SK-N-SH (cell line): ENCODE results near the gene SYNDIG1L. TPM values are rescaled to one million over a fixed set of nuclear protein-coding genes. Genes with fewer than 3 reads are reported as not detected.

ENCODE experiments used
- CTCF ChIA-PET: fragments of 300-600, 350-600 bp; formaldehyde crosslinking; extraction: SDS; loops from one replicate; lab custom pipeline; 2021; lab: Yijun Ruan, JAX
- POLR2A ChIA-PET: fragments of 350-600 bp; sonication (Branson Sonifier 250); formaldehyde crosslinking; extraction: SDS; loops from one replicate; lab custom pipeline; 2020; ENCODE audit warnings: antibody characterized with exemption, inconsistent platforms; lab: Yijun Ruan, JAX
- DNase-seq: peaks from one replicate; pipeline ENCODE4 v3.0.0; 2012
- H2AFZ ChIP-seq: fragments of 200-600 bp; sonication (generic); 2 replicates; pipeline ENCODE4 v1.8.1; 2016; ENCODE audit warnings: antibody characterized with exemption, mild to moderate bottlenecking, low read depth
- H3F3A ChIP-seq: fragments of 200-600 bp; sonication (generic); replicated peaks from 2 replicates; pipeline ENCODE3; 2016; ENCODE audit warnings: antibody characterized with exemption, mild to moderate bottlenecking; ENCODE audit not compliant: insufficient read depth
- H3K27ac ChIP-seq, 2 experiments: fragments of 200-500 bp in 1 of 2; fragments of 200-600 bp in 1 of 2; sonication (Bioruptor generic) in 1 of 2; sonication (generic), shearing (Covaris generic) in 1 of 2; 2 replicates each; pipeline versions ENCODE4 v1.5.1 to v1.6.1; 2014 to 2016; ENCODE audit warnings: low read depth in 2 of 2, inconsistent platforms in 1 of 2, low read length in 1 of 2, mild to moderate bottlenecking in 1 of 2, mixed read lengths in 1 of 2
- H3K27me3 ChIP-seq: fragments of 200-600 bp; sonication (generic), shearing (Covaris generic); 2 replicates; pipeline ENCODE4 v1.6.1; 2016; ENCODE audit warnings: mixed run types; ENCODE audit not compliant: insufficient read depth
- H3K36me3 ChIP-seq, 2 experiments: fragments of 200-500 bp in 1 of 2; fragments of 200-600 bp in 1 of 2; sonication (Bioruptor generic) in 1 of 2; sonication (generic) in 1 of 2; replicated peaks in 1 of 2; 2 replicates each; pipeline versions ENCODE3 to v1.5.1; 2014 to 2016; ENCODE audit warnings: low read length in 1 of 2, mild to moderate bottlenecking in 1 of 2; ENCODE audit not compliant: insufficient read depth in 2 of 2, control insufficient read depth in 1 of 2
- H3K4me1 ChIP-seq, 2 experiments: fragments of 200-500 bp in 1 of 2; fragments of 200-600 bp in 1 of 2; sonication (Bioruptor generic) in 1 of 2; sonication (generic), shearing (Covaris generic) in 1 of 2; 2 replicates each; pipeline versions ENCODE4 v1.5.1 to v1.6.1; 2014 to 2016; ENCODE audit warnings: low read depth in 1 of 2, low read length in 1 of 2, mixed run types in 1 of 2; ENCODE audit not compliant: insufficient read depth in 2 of 2, control insufficient read depth in 1 of 2
- H3K4me2 ChIP-seq: fragments of 200-600 bp; sonication (generic), shearing (Covaris generic); 2 replicates; pipeline ENCODE4 v1.6.1; 2017; ENCODE audit warnings: mixed run types
- H3K4me3 ChIP-seq, 2 experiments: fragments of 200-500 bp in 1 of 2; fragments of 200-600 bp in 1 of 2; sonication (Bioruptor generic) in 1 of 2; sonication (generic), shearing (Covaris generic) in 1 of 2; 2 replicates each; pipeline versions ENCODE4 v1.5.1 to v1.8.1; 2014 to 2016; ENCODE audit warnings: low read depth in 2 of 2, inconsistent platforms in 1 of 2, low read length in 1 of 2, mild to moderate bottlenecking in 1 of 2, mixed read lengths in 1 of 2, moderate library complexity in 1 of 2
- H3K79me2 ChIP-seq: fragments of 200-600 bp; sonication (generic); 2 replicates; pipeline ENCODE4 v1.8.1; 2017; ENCODE audit warnings: mild to moderate bottlenecking; ENCODE audit not compliant: insufficient read depth
- H3K9ac ChIP-seq: fragments of 200-600 bp; sonication (generic); 2 replicates; pipeline ENCODE4 v1.6.1; 2017; ENCODE audit warnings: mixed run types
- H3K9me2 ChIP-seq: fragments of 200-600 bp; sonication (generic); 2 replicates; pipeline ENCODE4 v1.6.1; 2017; ENCODE audit warnings: mixed run types
- H3K9me3 ChIP-seq: fragments of 200-600 bp; sonication (generic); 2 replicates; pipeline ENCODE4 v1.6.1; 2017; ENCODE audit warnings: mixed run types, mild to moderate bottlenecking, moderate library complexity
- H4K20me1 ChIP-seq: fragments of 200-600 bp; sonication (generic); 2 replicates; pipeline ENCODE4 v1.6.1; 2017; ENCODE audit warnings: mild to moderate bottlenecking, mixed run types; ENCODE audit not compliant: insufficient read depth
- CTCF ChIP-seq: fragments of 200-600 bp; sonication (generic); IDR thresholded peaks from 2 replicates; pipeline ENCODE4 v1.6.1; 2017; ENCODE audit warnings: antibody characterized with exemption, mild to moderate bottlenecking, moderate library complexity
- EP300 ChIP-seq, 2 experiments: IDR thresholded peaks; 2 replicates each; pipeline versions ENCODE4 v1.4.0 to v1.6.1; 2012; ENCODE audit warnings: borderline replicate concordance in 1 of 2, low read depth in 1 of 2, low read length in 1 of 2
- EZH2phosphoT487 ChIP-seq: fragments of 200-600 bp; sonication (generic); IDR thresholded peaks from 2 replicates; pipeline ENCODE4 v1.6.1; 2017; ENCODE audit warnings: low read depth, mixed run types, mild to moderate bottlenecking, antibody characterized with exemption, moderate library complexity, borderline replicate concordance
- FOSL2 ChIP-seq: IDR thresholded peaks from 2 replicates; pipeline ENCODE4 v1.4.0; 2012; ENCODE audit warnings: low read depth, mild to moderate bottlenecking, moderate library complexity, borderline replicate concordance
- MXI1 ChIP-seq: IDR thresholded peaks from 2 replicates; pipeline ENCODE4 v1.6.1; 2012; ENCODE audit warnings: mild to moderate bottlenecking, low read depth, low read length, improper control_type of control experiment
- NFIC ChIP-seq: IDR thresholded peaks from 2 replicates; pipeline ENCODE4 v1.4.0; 2012; ENCODE audit warnings: borderline replicate concordance
- NRF1 ChIP-seq: IDR thresholded peaks from 2 replicates; pipeline ENCODE4 v1.6.1; 2012; ENCODE audit warnings: low read depth, mild to moderate bottlenecking, low read length
- POLR2AphosphoS5 ChIP-seq: IDR thresholded peaks from 2 replicates; pipeline ENCODE4 v1.6.1; 2012; ENCODE audit warnings: low read depth, low read length
- RAD21 ChIP-seq: IDR thresholded peaks from 2 replicates; pipeline ENCODE4 v1.6.1; 2012; ENCODE audit warnings: mild to moderate bottlenecking, low read length
- REST ChIP-seq: IDR thresholded peaks from 2 replicates; pipeline ENCODE4 v1.6.1; 2012; ENCODE audit warnings: mild to moderate bottlenecking, low read depth, low read length, moderate library complexity
- RFX5 ChIP-seq: IDR thresholded peaks from 2 replicates; pipeline ENCODE4 v1.6.1; 2012; ENCODE audit warnings: mild to moderate bottlenecking, improper control_type of control experiment, low read length
- SIN3A ChIP-seq: IDR thresholded peaks from 2 replicates; pipeline ENCODE4 v1.6.1; 2012; ENCODE audit warnings: low read depth, mild to moderate bottlenecking, low read length, moderate library complexity, borderline replicate concordance
- SMC3 ChIP-seq: IDR thresholded peaks from 2 replicates; pipeline ENCODE4 v1.6.1; 2012; ENCODE audit warnings: low read depth, low read length, improper control_type of control experiment
- TEAD4 ChIP-seq: IDR thresholded peaks from 2 replicates; pipeline ENCODE4 v1.4.0; 2012; ENCODE audit warnings: mild to moderate bottlenecking, borderline replicate concordance; ENCODE audit not compliant: insufficient read depth
- WGBS: methylation state at CpG from one replicate; pipeline ENCODE4 v1.1.6; 2017; ENCODE audit warnings: low lambda C conversion rate; 5-methylcytosine and 5-hydroxymethylcytosine counted together
- polyA plus RNA-seq, 3 experiments: library from polyadenylated mRNA; depleted of rRNA; stranded (reverse); fragments of >200 nt; gene quantifications; 2 replicates each; pipeline ENCODE4 v1.2.3, GENCODE V29; 2012

The SYNDIG1L gene
- polyA plus RNA-seq, 1 of the 3 experiments (the other 2 are of a cell fraction) = not detected

- Histone ChIP-seq H3K9me2 (no peaks in the 10 kb centered on the region), H3K27me3 (peaks cover 12% of the 10 kb centered on the region; the same call in 1 of the 2 replicates), H3K9ac (no peak overlapping the region), H3K9me3 (no peaks in the 10 kb centered on the region), H3K27ac (no peak overlapping the region), H2AFZ (no peak overlapping the region), H3K4me3 (no peak overlapping the region), H3F3A (no peaks in the 10 kb centered on the region), H3K4me1 (peaks cover 0 to 6% of the 10 kb centered on the region in 2 experiments; a peak in 1 of 4 replicates), H3K4me2 (no peak overlapping the region), H4K20me1 (no peaks in the 10 kb centered on the region), H3K79me2 (no peaks in the 10 kb centered on the region), H3K36me3 (no peaks in the 10 kb centered on the region)
- no peak for TF ChIP-seq SMC3
- TF ChIP-seq MXI1 = no peak
- no peak for TF ChIP-seq SIN3A
- no peak for TF ChIP-seq RFX5
- no peak for TF ChIP-seq TEAD4
- TF ChIP-seq FOSL2 = no peak
- TF ChIP-seq POLR2AphosphoS5 = no peak
- TF ChIP-seq CTCF = no peak
- TF ChIP-seq NFIC = no peak
- TF ChIP-seq NRF1 = no peak
- no peak for TF ChIP-seq RAD21
- no peak for TF ChIP-seq REST
- TF ChIP-seq EP300 (IDR thresholded peaks at IDR 0.05; ENCODE audit: borderline replicate concordance in 1 of 2, low read depth in 1 of 2, low read length in 1 of 2) = no peak
- no peak for TF ChIP-seq EZH2phosphoT487
- ChIA-PET CTCF (interaction anchor here (0.8 kb wide), 1 partner anchor 122 kb away, joined by 3 read pairs; no protein-coding TSS in a partner anchor), POLR2A (no interaction called here)
- 95% methylated on average over 1 of the region's 1 CpG for WGBS
- DNase-seq = no peak
Observed at GRCh38 chr14:74417201-74417600, 8.8 kb downstream of the SYNDIG1L start.
